H1 (cell line): ENCODE measurements around the gene ARMH3. TPM values are rescaled to one million over a fixed set of nuclear protein-coding genes. Genes with fewer than 3 reads are reported as not detected.
A peak's percentile ranks its signal among the peaks of the same experiment; 100 is the strongest.

Experiments used
- CTCF ChIA-PET: fragments of 300-600 bp; sonication (Branson Sonifier 250); formaldehyde crosslinking; loops from one replicate; lab custom pipeline; 2021; ENCODE audit not compliant: partially characterized antibody; lab: Charles Lee
- POLR2A ChIA-PET: fragments of 300-600 bp; sonication (Branson Sonifier 250); formaldehyde crosslinking; loops from one replicate; lab custom pipeline; 2021; ENCODE audit warnings: inconsistent platforms; ENCODE audit not compliant: partially characterized antibody; lab: Charles Lee
- DNase-seq, 2 experiments: peaks; one replicate each; pipeline versions ENCODE4 v3.0.0 to v3.0.0-alpha.2; 2010 to 2022; ENCODE audit warnings: low spot score in 2 of 2, low read depth in 1 of 2, mixed read lengths in 1 of 2
- FAIRE-seq: peaks from 2 replicates; lab custom pipeline; 2011; peaks lifted over from hg19 to GRCh38; lab: Jason Lieb, UNC
- H2AFZ ChIP-seq: 2 replicates; pipeline ENCODE4 v1.8.1; 2012; ENCODE audit warnings: low read length, inconsistent platforms
- H2AK5ac ChIP-seq: 2 replicates; pipeline ENCODE4 v1.6.1; 2013; ENCODE audit warnings: low read depth, low read length
- H2BK120ac ChIP-seq: replicated peaks from 2 replicates; pipeline ENCODE3; 2013; ENCODE audit warnings: low read depth, low read length, inconsistent platforms
- H2BK12ac ChIP-seq: 2 replicates; pipeline ENCODE4 v1.6.1; 2013; ENCODE audit warnings: low read depth, low read length
- H2BK15ac ChIP-seq: 2 replicates; pipeline ENCODE4 v1.6.1; 2013; ENCODE audit warnings: low read length
- H2BK20ac ChIP-seq: 2 replicates; pipeline ENCODE4 v1.6.1; 2013; ENCODE audit warnings: low read length
- H2BK5ac ChIP-seq: 2 replicates; pipeline ENCODE4 v1.6.1; 2013; ENCODE audit warnings: low read depth, low read length
- H3K14ac ChIP-seq: 2 replicates; pipeline ENCODE4 v1.6.1; 2013; ENCODE audit warnings: inconsistent platforms; ENCODE audit not compliant: insufficient read length
- H3K18ac ChIP-seq: 2 replicates; pipeline ENCODE4 v1.6.1; 2013; ENCODE audit warnings: low read length; ENCODE audit errors: extremely low read depth
- H3K23ac ChIP-seq: 2 replicates; pipeline ENCODE4 v1.6.1; 2013; ENCODE audit warnings: inconsistent platforms; ENCODE audit not compliant: insufficient read length
- H3K23me2 ChIP-seq: 2 replicates; pipeline ENCODE4 v1.6.1; 2013; ENCODE audit warnings: low read depth, low read length
- H3K27ac ChIP-seq: 2 replicates; pipeline ENCODE4 v1.6.1; 2011; ENCODE audit warnings: low read depth, low read length, inconsistent platforms
- H3K27me3 ChIP-seq, 4 experiments: replicated peaks in 1 of 4; 1 replicate in 1 of 4; 2 replicates in 3 of 4; pipeline versions ENCODE4 v1.6.1 to v1.8.1; 2011 to 2013; ENCODE audit warnings: low read length in 3 of 4, mild to moderate bottlenecking in 3 of 4, inconsistent platforms in 2 of 4, mixed read lengths in 2 of 4, moderate library complexity in 1 of 4; ENCODE audit not compliant: control insufficient read depth in 3 of 4, insufficient read depth in 3 of 4; ENCODE audit errors: extremely low read depth in 1 of 4
- H3K36me3 ChIP-seq, 4 experiments: 2 replicates each; pipeline versions ENCODE4 v1.6.1 to v1.8.1; 2011 to 2013; ENCODE audit warnings: mild to moderate bottlenecking in 4 of 4, low read length in 3 of 4, moderate library complexity in 2 of 4, control low read depth in 1 of 4, inconsistent platforms in 1 of 4; ENCODE audit not compliant: insufficient read depth in 4 of 4, control insufficient read depth in 2 of 4
- H3K4ac ChIP-seq: replicated peaks from 2 replicates; pipeline ENCODE3; 2013; ENCODE audit warnings: low read length, low read depth, mixed read lengths, inconsistent platforms; ENCODE audit not compliant: insufficient read length
- H3K4me1 ChIP-seq, 4 experiments: replicated peaks in 1 of 4; 1 replicate in 1 of 4; 2 replicates in 3 of 4; pipeline versions ENCODE4 v1.6.1 to v1.8.1; 2011 to 2013; ENCODE audit warnings: low read length in 3 of 4, inconsistent platforms in 2 of 4, mixed read lengths in 1 of 4; ENCODE audit not compliant: insufficient read depth in 4 of 4, control insufficient read depth in 3 of 4
- H3K4me2 ChIP-seq, 2 experiments: 2 replicates each; pipeline versions ENCODE4 v1.6.1 to v1.8.1; 2011 to 2013; ENCODE audit warnings: low read depth in 2 of 2, low read length in 2 of 2, control low read depth in 1 of 2, inconsistent platforms in 1 of 2, mild to moderate bottlenecking in 1 of 2; ENCODE audit not compliant: insufficient read depth in 1 of 2
- H3K4me3 ChIP-seq, 4 experiments: fragments of 200-600, 300-600 bp in 1 of 4; sonication (generic), shearing (Covaris generic), sonication (Bioruptor Twin) in 1 of 4; 2 replicates each; pipeline versions ENCODE4 v1.5.1 to v1.8.1; 2011 to 2016; ENCODE audit warnings: low read length in 4 of 4, low read depth in 3 of 4, control low read depth in 2 of 4, inconsistent platforms in 2 of 4, mild to moderate bottlenecking in 2 of 4, mixed read lengths in 1 of 4, moderate library complexity in 1 of 4; ENCODE audit not compliant: insufficient read depth in 2 of 4; ENCODE audit errors: extremely low read depth in 1 of 4
- H3K56ac ChIP-seq: replicated peaks from 2 replicates; pipeline ENCODE3; 2013; ENCODE audit warnings: low read depth, mild to moderate bottlenecking, mixed read lengths, low read length, inconsistent platforms; ENCODE audit not compliant: insufficient read length
- H3K79me1 ChIP-seq: 2 replicates; pipeline ENCODE4 v1.6.1; 2013; ENCODE audit warnings: low read depth, low read length, control low read depth
- H3K79me2 ChIP-seq, 2 experiments: 2 replicates each; pipeline versions ENCODE4 v1.6.1 to v1.8.1; 2012 to 2013; ENCODE audit warnings: low read length in 2 of 2, mild to moderate bottlenecking in 2 of 2, inconsistent platforms in 1 of 2; ENCODE audit not compliant: insufficient read depth in 2 of 2, control insufficient read depth in 1 of 2
- H3K9ac ChIP-seq, 4 experiments: replicated peaks in 1 of 4; 1 replicate in 1 of 4; 2 replicates in 3 of 4; pipeline versions ENCODE4 v1.6.1 to v1.8.1; 2011 to 2013; ENCODE audit warnings: low read depth in 3 of 4, low read length in 3 of 4, control low read depth in 2 of 4, mild to moderate bottlenecking in 2 of 4, moderate library complexity in 2 of 4, inconsistent platforms in 1 of 4; ENCODE audit errors: extremely low read depth in 1 of 4
- H3K9me3 ChIP-seq, 2 experiments: 2 replicates each; pipeline versions ENCODE4 v1.6.1 to v1.8.1; 2012 to 2013; ENCODE audit warnings: mild to moderate bottlenecking in 2 of 2, moderate library complexity in 2 of 2, control low read depth in 1 of 2, inconsistent platforms in 1 of 2, low read depth in 1 of 2, low read length in 1 of 2, mixed read lengths in 1 of 2; ENCODE audit not compliant: insufficient read depth in 2 of 2
- H4K20me1 ChIP-seq, 2 experiments: replicated peaks in 1 of 2; 2 replicates each; pipeline versions ENCODE3 to v1.8.1; 2011 to 2013; ENCODE audit warnings: inconsistent platforms in 2 of 2, low read length in 2 of 2, mild to moderate bottlenecking in 1 of 2; ENCODE audit not compliant: insufficient read depth in 2 of 2, control insufficient read depth in 1 of 2
- H4K5ac ChIP-seq: 2 replicates; pipeline ENCODE4 v1.6.1; 2013; ENCODE audit warnings: low read length, low read depth, mixed read lengths, inconsistent platforms; ENCODE audit not compliant: insufficient read length
- H4K8ac ChIP-seq: 2 replicates; pipeline ENCODE4 v1.8.0; 2013; ENCODE audit warnings: mild to moderate bottlenecking, moderate library complexity, low read length, inconsistent platforms; ENCODE audit not compliant: insufficient read depth; ENCODE audit errors: extremely low read depth
- H4K91ac ChIP-seq: replicated peaks from 2 replicates; pipeline ENCODE3; 2013; ENCODE audit warnings: low read length, mixed read lengths, inconsistent platforms; ENCODE audit not compliant: insufficient read length
- CEBPB ChIP-seq: IDR thresholded peaks from 2 replicates; pipeline ENCODE4 v1.6.1; 2012; ENCODE audit warnings: low read depth, low read length
- EGR1 ChIP-seq: IDR thresholded peaks from 2 replicates; pipeline ENCODE4 v1.6.1; 2011; ENCODE audit warnings: low read depth, low read length, borderline replicate concordance
- HDAC2 ChIP-seq, 2 experiments: fragments of 300-600 bp in 1 of 2; sonication (generic) in 1 of 2; IDR thresholded peaks; 2 replicates each; pipeline ENCODE4 v1.6.1; 2011 to 2012; ENCODE audit warnings: low read depth in 2 of 2, low read length in 2 of 2, mild to moderate bottlenecking in 2 of 2, moderate library complexity in 2 of 2, borderline replicate concordance in 1 of 2, inconsistent platforms in 1 of 2
- MAX ChIP-seq: IDR thresholded peaks from 2 replicates; pipeline ENCODE4 v1.6.1; 2012; ENCODE audit warnings: inconsistent platforms
- PHF8 ChIP-seq: fragments of 200-600 bp; sonication (generic); conservative IDR thresholded peaks from 2 replicates; pipeline ENCODE4 v1.7.1; 2012; ENCODE audit warnings: low read depth, mild to moderate bottlenecking, inconsistent platforms, low read length, moderate library complexity
- POLR2A ChIP-seq, 2 experiments: IDR thresholded peaks; 1 replicate in 1 of 2; 2 replicates in 1 of 2; pipeline ENCODE4 v1.6.1; 2011; ENCODE audit warnings: low read depth in 2 of 2, low read length in 2 of 2, mild to moderate bottlenecking in 2 of 2; ENCODE audit errors: control extremely low read depth in 1 of 2
- RFX5 ChIP-seq: IDR thresholded peaks from 2 replicates; pipeline ENCODE4 v1.6.1; 2011; ENCODE audit warnings: low read depth, low read length, improper control_type of control experiment, borderline replicate concordance
- SAP30 ChIP-seq: fragments of 300-600 bp; sonication (generic); IDR thresholded peaks from 2 replicates; pipeline ENCODE4 v1.7.1; 2012; ENCODE audit warnings: low read length, moderate library complexity, mild to moderate bottlenecking, inconsistent platforms; ENCODE audit not compliant: insufficient read depth, insufficient replicate concordance
- ZNF274 ChIP-seq: IDR thresholded peaks from 2 replicates; pipeline ENCODE4 v1.7.0; 2012; ENCODE audit warnings: low read length, borderline replicate concordance; ENCODE audit errors: extremely low read depth
- WGBS, 2 experiments: shearing (Covaris generic) in 1 of 2; methylation state at CpG; one replicate each; pipeline versions ENCODE4 v1.1.6 to v1.1.7; 2013 to 2015; ENCODE audit warnings: low lambda C conversion rate in 2 of 2, mixed read lengths in 2 of 2, inconsistent platforms in 1 of 2, low coverage in 1 of 2, missing lambda C conversion rate in 1 of 2; ENCODE audit not compliant: insufficient replicate concordance in 2 of 2, insufficient coverage in 1 of 2, insufficient read length in 1 of 2; ENCODE audit errors: extremely low coverage in 1 of 2, missing lambda C conversion rate in 1 of 2; 5-methylcytosine and 5-hydroxymethylcytosine counted together
- polyA plus RNA-seq, 7 experiments: library from polyadenylated mRNA; depleted of rRNA in 3 of 7; stranded (reverse) in 5 of 7; unstranded in 2 of 7; fragments of >200 nt in 5 of 7; fragments of 200-250 nt in 2 of 7; gene quantifications; 1 replicate in 5 of 7; 2 replicates in 1 of 7; 4 replicates in 1 of 7; pipeline versions ENCODE4 v1.2.1 to v1.2.3, GENCODE V29; 2011 to 2013; ENCODE audit warnings: missing spikeins in 2 of 7, mixed read lengths in 2 of 7
- total RNA-seq: library from RNA; stranded (reverse); fragmentation: NEBNext Ultra II Directional; extraction: Animal tissue kit (Norgen Biotek cat#: 25700); gene quantifications from 2 replicates; pipeline ENCODE4 v1.2.1, GENCODE V29; 2021

ARMH3 gene
- total and polyA plus RNA-seq, 2 of the 8 experiments (the other 6 are each of a cell fraction or from before 2014, with no cell fraction given): 11.6 to 18.3 TPM

GRCh38 chr10:102102421-102102820 lies 46.4 kb upstream of the ARMH3 start:
- 0 out of 2 replicates have a peak overlapping the region, but pooled peaks have one; percentile 3 for H4K8ac ChIP-seq
- H2BK12ac ChIP-seq: no peak overlapping the region
- H2BK120ac ChIP-seq: no peak overlapping the region
- H3K18ac ChIP-seq: no peak overlapping the region
- no peak for FAIRE-seq
- H2BK5ac ChIP-seq: no peak overlapping the region
- H3K4me2 ChIP-seq: no peak overlapping the region
- H4K20me1 ChIP-seq: peaks cover 0 to 2% of the 10 kb centered on the region in 2 experiments
- H3K36me3 ChIP-seq: peaks cover 2 to 30% (median 7%) of the 10 kb centered on the region in 4 experiments; a peak in 6 of 8 replicates
- TF ChIP-seq HDAC2 (IDR thresholded peaks at IDR 0.05; ENCODE audit: borderline replicate concordance in 1 of 2, low read depth in 2 of 2, low read length in 2 of 2) (no peak), SAP30 (no peak), RFX5 (no peak), PHF8 (no peak), ZNF274 (no peak), POLR2A (IDR thresholded peaks at IDR 0.05; ENCODE audit: control extremely low read depth in 1 of 2, low read depth in 2 of 2, low read length in 2 of 2) (no peak), CEBPB (no peak), EGR1 (no peak), MAX (no peak)
- TF ChIP-seq, all 59 proteins: peak for 0
- Histone ChIP-seq H3K23ac (no peak overlapping the region), H2BK20ac (no peak overlapping the region), H2AFZ (no peak overlapping the region), H3K9ac (no peak overlapping the region), H3K4me3 (no peak overlapping the region), H3K27ac (no peak overlapping the region), H2BK15ac (no peak overlapping the region), H3K4ac (no peak overlapping the region), H4K5ac (no peak overlapping the region), H4K91ac (no peak overlapping the region), H2AK5ac (no peak overlapping the region), H3K56ac (no peak overlapping the region), H3K9me3 (no peaks in the 10 kb centered on the region), H3K4me1 (no peaks in the 10 kb centered on the region), H3K14ac (no peak overlapping the region), H3K23me2 (no peaks in the 10 kb centered on the region), H3K27me3 (no peaks in the 10 kb centered on the region), H3K79me2 (no peaks in the 10 kb centered on the region), H3K79me1 (no peaks in the 10 kb centered on the region)
- WGBS, 2 experiments: 100% methylated on average over 1 of the region's 1 CpG; no CpG with 5 or more reads in 1 of the 2 experiments
- CTCF ChIA-PET: interaction anchor here (1.4 to 8.7 kb wide), 5 partner anchors 8 to 44 kb away, joined by 3 to 86 read pairs (median 5); no protein-coding TSS in a partner anchor
- DNase-seq: no peak
- POLR2A ChIA-PET: interaction anchor here (0.7 to 4.9 kb wide), 16 partner anchors 8 to 218 kb away, joined by 3 to 34 read pairs (median 5); partner anchors contain the start of genes LDB1 and NOLC1
